Breast epithelium (tissue), 4 donors: ENCODE measurements around the gene DHX35. TPM values are rescaled to one million over a fixed set of nuclear protein-coding genes. Genes with fewer than 3 reads are reported as not detected.

ENCODE experiments used
- DNase-seq, 2 donors: peaks; one replicate each; pipeline ENCODE4 v3.0.0-alpha.2; 2019; ENCODE audit warnings: low spot score in 2 of 2
- H3K27ac ChIP-seq, 2 donors: fragments of 200-600 bp; sonication (generic) in 1 of 2; one replicate each; pipeline ENCODE4 v1.5.1; 2016 to 2019; ENCODE audit warnings: mild to moderate bottlenecking in 1 of 2
- H3K27me3 ChIP-seq, 2 donors: fragments of 200-600 bp; sonication (generic) in 1 of 2; one replicate each; pipeline versions ENCODE4 v1.5.1 to v1.6.0; 2017 to 2019; ENCODE audit warnings: control low read depth in 1 of 2, mild to moderate bottlenecking in 1 of 2
- H3K36me3 ChIP-seq: fragments of 200-600 bp; one replicate; pipeline ENCODE4 v1.5.1; 2019
- H3K4me1 ChIP-seq, 2 donors: fragments of 200-600 bp; sonication (generic); one replicate each; pipeline ENCODE4 v1.5.1; 2016 to 2019; ENCODE audit warnings: control low read depth in 1 of 2
- H3K4me3 ChIP-seq, 3 donors: fragments of 200-600 bp; sonication (generic); 1 replicate in 2 of 3; 2 replicates in 1 of 3; pipeline ENCODE4 v1.5.1; 2016 to 2019; ENCODE audit warnings: mild to moderate bottlenecking in 3 of 3, moderate library complexity in 2 of 3
- H3K9me3 ChIP-seq, 2 donors: fragments of 200-600 bp; sonication (generic) in 1 of 2; one replicate each; pipeline ENCODE4 v1.5.1; 2016 to 2019; ENCODE audit warnings: control low read depth in 1 of 2
- POLR2A ChIP-seq: fragments of 450-650 bp; IDR thresholded peaks from one replicate; pipeline ENCODE4 v1.6.1; 2016; ENCODE audit warnings: antibody characterized with exemption, mild to moderate bottlenecking, moderate library complexity
- POLR2AphosphoS5 ChIP-seq, 3 donors: sonication (generic); formaldehyde crosslinking; IDR thresholded peaks; one replicate each; pipeline ENCODE4 v1.6.1; 2017; ENCODE audit warnings: antibody characterized with exemption in 3 of 3
- intact Hi-C: fragments of 100-400 bp; cut with DNase I; formaldehyde crosslinking; loops from one replicate; pipeline ENCODE4 v1.15.1; 2023; ENCODE audit warnings: low total_unique reads
- total RNA-seq, 3 donors: library from RNA; depleted of rRNA; stranded (reverse); fragments of >200 nt; gene quantifications; one replicate each; pipeline ENCODE4 v1.1.0, GENCODE V29; 2016
- TF ChIP-seq, protein P1 (sequence below), 3 donors: fragments of 450-650 bp; IDR thresholded peaks; one replicate each; pipeline ENCODE4 v1.5.1; 2016 to 2017; ENCODE audit warnings: antibody characterized with exemption in 3 of 3, mild to moderate bottlenecking in 3 of 3, moderate library complexity in 3 of 3

DHX35 gene
- total RNA-seq, 3 donors from 2014 or later = 11.0 to 20.3 (median 20.1) TPM

DNA sequence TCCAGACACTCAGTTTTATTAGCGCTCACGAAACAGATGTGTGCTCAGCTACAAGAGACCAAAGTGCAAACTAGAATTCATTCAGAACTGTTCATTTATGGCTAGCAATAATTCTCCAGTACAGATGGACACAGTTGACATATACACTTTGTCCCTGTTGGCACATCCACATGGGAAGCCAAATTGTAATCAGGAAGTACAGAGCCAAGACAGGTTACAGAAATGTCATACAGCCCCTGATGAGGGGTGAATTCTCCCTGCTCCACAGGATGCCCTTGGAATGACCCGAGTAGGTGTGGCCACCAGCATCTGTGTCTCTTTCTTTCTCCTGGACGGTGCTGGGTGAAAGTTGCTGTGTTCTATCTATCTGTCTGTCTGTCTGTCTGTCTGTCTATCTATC is 7.6 kb downstream of the DHX35 start:
- TF ChIP-seq, protein P1, sequence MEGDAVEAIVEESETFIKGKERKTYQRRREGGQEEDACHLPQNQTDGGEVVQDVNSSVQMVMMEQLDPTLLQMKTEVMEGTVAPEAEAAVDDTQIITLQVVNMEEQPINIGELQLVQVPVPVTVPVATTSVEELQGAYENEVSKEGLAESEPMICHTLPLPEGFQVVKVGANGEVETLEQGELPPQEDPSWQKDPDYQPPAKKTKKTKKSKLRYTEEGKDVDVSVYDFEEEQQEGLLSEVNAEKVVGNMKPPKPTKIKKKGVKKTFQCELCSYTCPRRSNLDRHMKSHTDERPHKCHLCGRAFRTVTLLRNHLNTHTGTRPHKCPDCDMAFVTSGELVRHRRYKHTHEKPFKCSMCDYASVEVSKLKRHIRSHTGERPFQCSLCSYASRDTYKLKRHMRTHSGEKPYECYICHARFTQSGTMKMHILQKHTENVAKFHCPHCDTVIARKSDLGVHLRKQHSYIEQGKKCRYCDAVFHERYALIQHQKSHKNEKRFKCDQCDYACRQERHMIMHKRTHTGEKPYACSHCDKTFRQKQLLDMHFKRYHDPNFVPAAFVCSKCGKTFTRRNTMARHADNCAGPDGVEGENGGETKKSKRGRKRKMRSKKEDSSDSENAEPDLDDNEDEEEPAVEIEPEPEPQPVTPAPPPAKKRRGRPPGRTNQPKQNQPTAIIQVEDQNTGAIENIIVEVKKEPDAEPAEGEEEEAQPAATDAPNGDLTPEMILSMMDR (IDR thresholded peaks at IDR 0.05) = no peak
- TF ChIP-seq POLR2AphosphoS5 (IDR thresholded peaks at IDR 0.05) (no peak), POLR2A (no peak)
- no peak overlapping the region for H3K4me3 ChIP-seq
- no peaks in the 10 kb centered on the region for H3K36me3 ChIP-seq
- intact Hi-C loops = no loop called here
- H3K9me3 ChIP-seq = no peaks in the 10 kb centered on the region
- DNase-seq = no peak
- no peaks in the 10 kb centered on the region for H3K27me3 ChIP-seq
- no peak overlapping the region for H3K27ac ChIP-seq
- H3K4me1 ChIP-seq = no peaks in the 10 kb centered on the region

GRCh38 chr20:38970302-38970701 is 8.2 kb downstream of the DHX35 start:
- Histone ChIP-seq H3K36me3 (no peaks in the 10 kb centered on the region), H3K27ac (no peak overlapping the region)

GRCh38 chr20:38973107-38973506 is 11.0 kb downstream of the DHX35 start:
- Histone ChIP-seq H3K4me3 (no peak overlapping the region), H3K4me1 (no peaks in the 10 kb centered on the region), H3K27ac (no peak overlapping the region), H3K36me3 (no peaks in the 10 kb centered on the region), H3K27me3 (no peaks in the 10 kb centered on the region), H3K9me3 (no peaks in the 10 kb centered on the region)
- intact Hi-C loops = no loop called here
- no peak for TF ChIP-seq POLR2AphosphoS5 (IDR thresholded peaks at IDR 0.05)
- no peak for TF ChIP-seq POLR2A
- TF ChIP-seq, protein P1 (IDR thresholded peaks at IDR 0.05) = no peak
- no peak for DNase-seq

More at GRCh38 chr20:38970302-38970701, 8.2 kb downstream of the DHX35 start:
- H3K9me3 ChIP-seq = no peaks in the 10 kb centered on the region
- DNase-seq = no peak
- no peaks in the 10 kb centered on the region for H3K27me3 ChIP-seq
- no peaks in the 10 kb centered on the region for H3K4me1 ChIP-seq
- intact Hi-C loops = no loop called here
- no peak for TF ChIP-seq POLR2A
- TF ChIP-seq, protein P1 (IDR thresholded peaks at IDR 0.05) = no peak
- no peak for TF ChIP-seq POLR2AphosphoS5 (IDR thresholded peaks at IDR 0.05)
- no peak overlapping the region for H3K4me3 ChIP-seq

GRCh38 chr20:38973645-38974044 is 11.5 kb downstream of the DHX35 start:
- no peaks in the 10 kb centered on the region for H3K27me3 ChIP-seq
- no peak overlapping the region for H3K27ac ChIP-seq
- DNase-seq = no peak
- intact Hi-C loops = no loop called here
- H3K4me3 ChIP-seq = no peak overlapping the region
- no peaks in the 10 kb centered on the region for H3K9me3 ChIP-seq
- no peak for TF ChIP-seq POLR2A
- no peak for TF ChIP-seq POLR2AphosphoS5 (IDR thresholded peaks at IDR 0.05)
- TF ChIP-seq, protein P1 (IDR thresholded peaks at IDR 0.05) = no peak
- H3K4me1 ChIP-seq = no peaks in the 10 kb centered on the region
- H3K36me3 ChIP-seq = no peaks in the 10 kb centered on the region

DNA sequence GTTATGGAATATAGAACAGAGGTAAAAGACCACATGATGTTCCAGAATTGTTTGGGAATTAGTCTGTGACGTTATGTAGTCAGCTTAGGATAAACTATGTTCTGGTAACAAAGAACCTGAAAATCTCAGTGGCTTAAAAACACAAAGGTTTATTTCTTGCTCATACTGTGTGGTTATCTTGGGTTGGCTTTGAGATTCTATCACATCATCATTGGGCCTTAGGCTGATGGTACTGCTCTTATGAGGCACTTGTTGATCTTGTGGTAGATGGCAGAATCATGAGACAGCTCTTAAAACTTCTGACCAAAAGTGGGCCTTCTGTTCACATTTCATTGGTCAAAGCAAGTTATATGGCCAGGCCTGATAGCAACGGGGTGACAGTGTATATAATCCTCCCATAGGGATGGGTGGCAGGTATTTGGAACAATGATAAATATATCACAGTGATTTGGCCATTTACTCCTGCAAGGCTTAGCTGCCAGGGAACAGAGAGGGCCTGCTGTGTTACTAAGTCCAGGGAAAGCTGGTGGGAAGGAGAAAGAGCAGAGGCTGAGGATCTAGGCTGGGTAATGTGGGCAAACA is 13.5 kb downstream of the DHX35 start:
- TF ChIP-seq POLR2A (no peak), POLR2AphosphoS5 (IDR thresholded peaks at IDR 0.05) (no peak)
- TF ChIP-seq, protein P1 (IDR thresholded peaks at IDR 0.05) = no peak
- intact Hi-C loops = no loop called here
- Histone ChIP-seq H3K9me3 (no peaks in the 10 kb centered on the region), H3K4me3 (no peak overlapping the region), H3K4me1 (no peaks in the 10 kb centered on the region), H3K36me3 (no peaks in the 10 kb centered on the region), H3K27ac (no peak overlapping the region), H3K27me3 (no peaks in the 10 kb centered on the region)
- DNase-seq = no peak
